ENCODE measurements around the gene KLHL21. TPM values are rescaled to one million over a fixed set of nuclear protein-coding genes. Genes with fewer than 3 reads are reported as not detected.

Gene KLHL21
- total and polyA plus RNA-seq, 9 of the 15 experiments (the other 6 are each of a cell fraction or from before 2014, with no cell fraction given), result 2.1 to 42.1 (median 17.5) TPM

DNA sequence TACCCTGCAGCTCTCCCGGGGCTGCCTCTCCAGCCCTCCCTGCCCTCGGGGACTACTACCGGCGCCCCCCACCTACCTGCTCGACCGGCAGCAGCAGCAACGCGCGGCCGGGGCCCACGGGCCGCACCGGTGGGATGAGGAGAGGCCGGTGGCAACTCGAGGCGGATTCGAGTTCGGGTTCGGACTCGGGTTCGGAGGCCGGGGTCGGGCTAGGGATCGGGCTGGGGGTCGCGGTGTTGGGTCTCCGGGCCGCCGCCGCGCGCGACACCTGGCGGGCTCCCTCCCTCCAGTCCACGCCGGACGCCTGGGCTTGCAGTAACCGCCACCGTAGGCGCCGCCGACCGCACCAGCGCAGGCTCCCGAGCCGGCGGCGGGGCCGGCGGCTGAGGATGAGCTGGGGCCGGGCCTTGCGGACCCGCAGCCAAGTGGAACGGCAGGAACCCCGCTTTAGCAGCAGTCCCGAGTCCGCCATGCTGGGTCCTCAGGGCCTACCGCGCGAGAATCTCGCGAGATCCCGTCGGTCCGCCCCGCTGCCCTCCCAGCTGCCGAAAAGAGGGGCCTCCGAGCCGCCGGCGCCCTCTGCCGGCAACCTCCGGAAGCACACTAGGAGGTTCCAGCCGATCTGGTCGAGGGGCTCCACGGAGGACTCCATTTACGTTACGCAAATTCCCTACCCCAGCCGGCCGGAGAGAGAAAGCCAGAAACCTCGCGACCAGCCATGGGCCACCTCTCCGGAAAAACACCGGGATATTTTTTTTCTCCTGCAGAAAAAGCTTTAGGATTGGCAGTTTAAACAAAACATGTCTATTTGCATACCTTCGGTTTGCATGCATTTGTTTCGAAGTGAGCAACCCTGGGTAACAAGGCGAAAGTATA is 48.4 kb downstream of the KLHL21 start, which contains the start of gene NOL9 (continued):
- TF ChIP-seq SP1 (CRISPR knock-in tag; IDR thresholded peaks at IDR 0.05), result peak; percentile 83
- TF ChIP-seq, protein P1, sequence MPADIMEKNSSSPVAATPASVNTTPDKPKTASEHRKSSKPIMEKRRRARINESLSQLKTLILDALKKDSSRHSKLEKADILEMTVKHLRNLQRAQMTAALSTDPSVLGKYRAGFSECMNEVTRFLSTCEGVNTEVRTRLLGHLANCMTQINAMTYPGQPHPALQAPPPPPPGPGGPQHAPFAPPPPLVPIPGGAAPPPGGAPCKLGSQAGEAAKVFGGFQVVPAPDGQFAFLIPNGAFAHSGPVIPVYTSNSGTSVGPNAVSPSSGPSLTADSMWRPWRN (IDR thresholded peaks at IDR 0.05; ENCODE audit: low read depth), result no peak
- TF ChIP-seq ADNP (tag; IDR thresholded peaks at IDR 0.05), result no peak
- no peak for TF ChIP-seq ZNF695 (CRISPR knock-in tag; IDR thresholded peaks at IDR 0.05)
- TF ChIP-seq FOXA1 (IDR thresholded peaks at IDR 0.05; ENCODE audit: borderline replicate concordance), result no peak
- TF ChIP-seq ZBTB1 (CRISPR knock-in tag; IDR thresholded peaks at IDR 0.05; ENCODE audit: borderline replicate concordance, low read depth), result peak; percentile 19; the same call in 1 of the 2 replicates
- TF ChIP-seq KAT2B (IDR thresholded peaks at IDR 0.05; ENCODE audit: low read depth, low read length), result no peak
- TF ChIP-seq ZNF354B (CRISPR knock-in tag; IDR thresholded peaks at IDR 0.05), result no peak
- TF ChIP-seq NFE2 (IDR thresholded peaks at IDR 0.05; ENCODE audit: low read depth), result no peak; the same call in 1 of the 2 replicates
- TF ChIP-seq BMI1 (IDR thresholded peaks at IDR 0.05; ENCODE audit: low read length), result no peak; the same call in 1 of the 2 replicates
- TF ChIP-seq LCOR (CRISPR knock-in tag; IDR thresholded peaks at IDR 0.05), result peak; percentile 88
- no peak for TF ChIP-seq CHD4 (IDR thresholded peaks at IDR 0.05; ENCODE audit: insufficient read depth, insufficient replicate concordance, low read depth, low read length, poor library complexity, severe bottlenecking)
- TF ChIP-seq HDAC8 (tag; IDR thresholded peaks at IDR 0.05), result peak; percentile 83; the same call in 1 of the 2 replicates
- TF ChIP-seq, protein P2, sequence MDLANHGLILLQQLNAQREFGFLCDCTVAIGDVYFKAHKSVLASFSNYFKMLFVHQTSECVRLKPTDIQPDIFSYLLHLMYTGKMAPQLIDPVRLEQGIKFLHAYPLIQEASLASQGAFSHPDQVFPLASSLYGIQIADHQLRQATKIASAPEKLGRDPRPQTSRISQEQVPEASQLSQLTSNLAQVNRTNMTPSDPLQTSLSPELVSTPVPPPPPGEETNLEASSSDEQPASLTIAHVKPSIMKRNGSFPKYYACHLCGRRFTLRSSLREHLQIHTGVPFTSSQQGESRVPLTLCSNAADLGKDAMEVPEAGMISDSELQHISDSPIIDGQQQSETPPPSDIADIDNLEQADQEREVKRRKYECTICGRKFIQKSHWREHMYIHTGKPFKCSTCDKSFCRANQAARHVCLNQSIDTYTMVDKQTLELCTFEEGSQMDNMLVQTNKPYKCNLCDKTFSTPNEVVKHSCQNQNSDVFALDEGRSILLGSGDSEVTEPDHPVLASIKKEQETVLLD (IDR thresholded peaks at IDR 0.05), result no peak
- no peak for TF ChIP-seq DDX20 (tag; IDR thresholded peaks at IDR 0.05; ENCODE audit: low read depth)
- no peak for TF ChIP-seq LARP7 (IDR thresholded peaks at IDR 0.05)
- TF ChIP-seq PURB (CRISPR knock-in tag; IDR thresholded peaks at IDR 0.05; ENCODE audit: low read depth), result no peak
- TF ChIP-seq, protein P3, sequence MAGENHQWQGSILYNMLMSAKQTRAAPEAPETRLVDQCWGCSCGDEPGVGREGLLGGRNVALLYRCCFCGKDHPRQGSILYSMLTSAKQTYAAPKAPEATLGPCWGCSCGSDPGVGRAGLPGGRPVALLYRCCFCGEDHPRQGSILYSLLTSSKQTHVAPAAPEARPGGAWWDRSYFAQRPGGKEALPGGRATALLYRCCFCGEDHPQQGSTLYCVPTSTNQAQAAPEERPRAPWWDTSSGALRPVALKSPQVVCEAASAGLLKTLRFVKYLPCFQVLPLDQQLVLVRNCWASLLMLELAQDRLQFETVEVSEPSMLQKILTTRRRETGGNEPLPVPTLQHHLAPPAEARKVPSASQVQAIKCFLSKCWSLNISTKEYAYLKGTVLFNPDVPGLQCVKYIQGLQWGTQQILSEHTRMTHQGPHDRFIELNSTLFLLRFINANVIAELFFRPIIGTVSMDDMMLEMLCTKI (IDR thresholded peaks at IDR 0.05; ENCODE audit: partially characterized antibody), result no peak
- TF ChIP-seq ELF4 (CRISPR knock-in tag; IDR thresholded peaks at IDR 0.05), result no peak
- TF ChIP-seq ZNF766 (CRISPR knock-in tag; conservative IDR thresholded peaks at IDR 0.05), result no peak
- TF ChIP-seq ETS2 (tag; IDR thresholded peaks at IDR 0.05; ENCODE audit: borderline replicate concordance, poor library complexity, severe bottlenecking), result no peak
- peak; percentile 66 for TF ChIP-seq SMAD1 (IDR thresholded peaks at IDR 0.05; ENCODE audit: low read depth, low read length, partially characterized antibody)
- no peak; a peak in 1 of 4 replicates for TF ChIP-seq SRF (CRISPR knock-in tag; IDR thresholded peaks at IDR 0.05)
- no peak for TF ChIP-seq NFXL1 (CRISPR knock-in tag; IDR thresholded peaks at IDR 0.05)
- peak; percentile 94; the same call in 1 of the 2 replicates for TF ChIP-seq PHF8 (IDR thresholded peaks at IDR 0.05; ENCODE audit: borderline replicate concordance, low read length)
